DOHH2 (cell line): ENCODE data around the gene SCLY.

Experiments
- H3F3A ChIP-seq: fragments of 200-600 bp; sonication (generic), shearing (Covaris generic); 2 replicates; pipeline ENCODE4 v1.6.0; 2016; ENCODE audit warnings: antibody characterized with exemption, mild to moderate bottlenecking; ENCODE audit not compliant: control insufficient read depth, insufficient read depth
- H3K27ac ChIP-seq: fragments of 200-600 bp; sonication (generic); 2 replicates; pipeline ENCODE4 v1.5.1; 2014; ENCODE audit warnings: low read depth, mild to moderate bottlenecking, low read length, moderate library complexity
- H3K27me3 ChIP-seq: fragments of 200-600 bp; sonication (generic); 2 replicates; pipeline ENCODE4 v1.6.1; 2014; ENCODE audit warnings: mild to moderate bottlenecking, low read length, mixed read lengths; ENCODE audit not compliant: control insufficient read depth
- H3K36me3 ChIP-seq: fragments of 200-600 bp; sonication (generic); 2 replicates; pipeline ENCODE4 v1.6.1; 2014; ENCODE audit warnings: mild to moderate bottlenecking, low read length, moderate library complexity, mixed read lengths; ENCODE audit not compliant: control insufficient read depth
- H3K4me1 ChIP-seq: fragments of 200-600 bp; sonication (generic); 2 replicates; pipeline ENCODE4 v1.6.1; 2014; ENCODE audit warnings: mild to moderate bottlenecking, low read length, mixed read lengths; ENCODE audit not compliant: control insufficient read depth
- H3K4me2 ChIP-seq: fragments of 200-600 bp; sonication (generic); 2 replicates; pipeline ENCODE4 v1.6.0; 2014; ENCODE audit warnings: mild to moderate bottlenecking, low read length, moderate library complexity
- H3K4me3 ChIP-seq: fragments of 200-600 bp; sonication (generic); 2 replicates; pipeline ENCODE4 v1.5.1; 2014; ENCODE audit warnings: mild to moderate bottlenecking, low read length, mixed read lengths
- H3K79me2 ChIP-seq: fragments of 200-600 bp; sonication (generic); 2 replicates; pipeline ENCODE4 v1.6.1; 2014; ENCODE audit warnings: mild to moderate bottlenecking, low read length, mixed read lengths; ENCODE audit not compliant: control insufficient read depth
- H3K9me2 ChIP-seq: fragments of 200-600 bp; sonication (generic); replicated peaks from 2 replicates; pipeline ENCODE4 v1.6.1; 2014; ENCODE audit warnings: mild to moderate bottlenecking, low read length, mixed read lengths; ENCODE audit not compliant: control insufficient read depth
- H3K9me3 ChIP-seq: fragments of 200-600 bp; sonication (generic); 2 replicates; pipeline ENCODE4 v1.6.1; 2014; ENCODE audit warnings: antibody characterized with exemption, low read length, mixed read lengths; ENCODE audit not compliant: control insufficient read depth, insufficient read depth
- H4K20me1 ChIP-seq: fragments of 200-600 bp; sonication (generic); 2 replicates; pipeline ENCODE4 v1.6.0; 2014; ENCODE audit warnings: low read depth, mild to moderate bottlenecking, antibody characterized with exemption, low read length, moderate library complexity; ENCODE audit not compliant: control insufficient read depth, insufficient read depth
- EZH2phosphoT487 ChIP-seq: fragments of 200-600 bp; sonication (generic); IDR thresholded peaks from 2 replicates; pipeline ENCODE4 v1.6.1; 2017; ENCODE audit warnings: borderline replicate concordance, mild to moderate bottlenecking, antibody characterized with exemption, low read length, moderate library complexity, mixed read lengths
- TF ChIP-seq, protein P1 (sequence below): fragments of 200-600 bp; sonication (generic); IDR thresholded peaks from one replicate; pipeline ENCODE4 v1.5.1; 2014; ENCODE audit warnings: antibody characterized with exemption, mild to moderate bottlenecking, low read depth, low read length; ENCODE audit not compliant: poor library complexity, severe bottlenecking

The SCLY gene

DNA sequence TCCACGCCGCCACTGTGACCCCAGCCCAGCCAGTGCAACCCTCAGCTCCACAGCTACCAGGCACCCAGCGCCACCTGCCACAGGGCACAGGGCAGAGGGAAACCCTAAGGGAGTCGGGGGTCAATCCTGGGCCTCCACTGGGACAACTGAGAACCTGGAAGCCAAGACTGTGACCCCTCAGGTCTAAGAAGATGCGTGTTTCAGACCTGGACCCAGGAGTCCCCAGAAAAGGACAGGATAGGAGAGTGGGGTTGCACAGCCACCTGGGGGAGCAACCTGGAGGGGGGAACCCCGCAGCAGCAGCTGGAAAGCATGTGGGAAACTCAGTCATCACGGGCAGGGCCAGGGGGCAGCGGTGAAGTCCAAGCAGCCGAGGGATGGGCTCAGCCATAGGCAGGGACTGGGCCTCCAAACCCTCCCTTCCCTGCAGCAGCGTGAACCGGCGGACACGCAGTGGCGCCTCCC lies 43.5 kb downstream of the SCLY start:
- Histone ChIP-seq H3K4me2 (no peak overlapping the region), H3K36me3 (no peaks in the 10 kb centered on the region), H4K20me1 (no peaks in the 10 kb centered on the region), H3K4me1 (peaks cover 47% of the 10 kb centered on the region), H3K79me2 (no peaks in the 10 kb centered on the region), H3K9me2 (no peaks in the 10 kb centered on the region), H3K27ac (no peak overlapping the region), H3K9me3 (no peaks in the 10 kb centered on the region), H3K4me3 (no peak overlapping the region), H3K27me3 (no peaks in the 10 kb centered on the region), H3F3A (peaks cover 11% of the 10 kb centered on the region)
- TF ChIP-seq, protein P1, sequence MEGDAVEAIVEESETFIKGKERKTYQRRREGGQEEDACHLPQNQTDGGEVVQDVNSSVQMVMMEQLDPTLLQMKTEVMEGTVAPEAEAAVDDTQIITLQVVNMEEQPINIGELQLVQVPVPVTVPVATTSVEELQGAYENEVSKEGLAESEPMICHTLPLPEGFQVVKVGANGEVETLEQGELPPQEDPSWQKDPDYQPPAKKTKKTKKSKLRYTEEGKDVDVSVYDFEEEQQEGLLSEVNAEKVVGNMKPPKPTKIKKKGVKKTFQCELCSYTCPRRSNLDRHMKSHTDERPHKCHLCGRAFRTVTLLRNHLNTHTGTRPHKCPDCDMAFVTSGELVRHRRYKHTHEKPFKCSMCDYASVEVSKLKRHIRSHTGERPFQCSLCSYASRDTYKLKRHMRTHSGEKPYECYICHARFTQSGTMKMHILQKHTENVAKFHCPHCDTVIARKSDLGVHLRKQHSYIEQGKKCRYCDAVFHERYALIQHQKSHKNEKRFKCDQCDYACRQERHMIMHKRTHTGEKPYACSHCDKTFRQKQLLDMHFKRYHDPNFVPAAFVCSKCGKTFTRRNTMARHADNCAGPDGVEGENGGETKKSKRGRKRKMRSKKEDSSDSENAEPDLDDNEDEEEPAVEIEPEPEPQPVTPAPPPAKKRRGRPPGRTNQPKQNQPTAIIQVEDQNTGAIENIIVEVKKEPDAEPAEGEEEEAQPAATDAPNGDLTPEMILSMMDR: no peak
- TF ChIP-seq EZH2phosphoT487: no peak

DNA sequence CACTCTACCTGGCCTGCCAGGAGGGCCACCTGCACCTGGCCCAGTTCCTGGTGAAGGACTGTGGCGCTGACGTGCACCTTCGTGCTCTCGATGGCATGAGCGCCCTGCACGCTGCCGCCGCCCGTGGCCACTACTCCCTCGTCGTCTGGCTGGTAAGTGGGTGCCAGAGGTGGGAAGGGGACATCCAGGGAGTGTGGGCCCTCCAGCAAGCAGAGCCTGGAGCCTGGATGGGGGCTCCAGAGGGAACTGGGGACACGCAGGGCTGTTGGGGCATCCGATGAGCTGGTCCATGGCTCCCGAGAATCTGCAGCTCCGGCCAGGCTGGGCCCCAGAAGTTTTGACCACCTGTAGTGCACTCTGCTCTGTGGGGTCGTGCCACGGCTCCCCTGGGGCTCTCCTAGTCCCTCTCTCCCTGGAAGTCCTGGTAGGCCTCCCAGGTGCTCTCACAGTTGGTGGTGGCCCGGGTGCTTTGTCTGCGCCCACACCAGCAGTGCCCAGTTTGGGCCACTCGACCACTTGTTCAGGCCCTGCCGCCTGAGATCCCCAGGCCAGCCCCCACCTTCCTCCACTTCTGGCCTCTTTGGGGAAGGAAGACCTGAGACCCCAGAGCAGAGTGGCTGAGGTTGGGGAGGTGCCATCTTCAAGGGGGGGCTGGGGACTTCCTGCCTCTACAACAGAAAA lies 44.0 kb downstream of the SCLY start:
- H3K27ac ChIP-seq: no peak overlapping the region
- H3K4me1 ChIP-seq: peaks cover 47% of the 10 kb centered on the region
- no peak overlapping the region for H3K4me2 ChIP-seq
- H3K9me3 ChIP-seq: no peaks in the 10 kb centered on the region
- H3K79me2 ChIP-seq: no peaks in the 10 kb centered on the region
- no peaks in the 10 kb centered on the region for H3K27me3 ChIP-seq
- peaks cover 14% of the 10 kb centered on the region for H3F3A ChIP-seq
- no peaks in the 10 kb centered on the region for H3K36me3 ChIP-seq
- no peaks in the 10 kb centered on the region for H4K20me1 ChIP-seq
- no peak overlapping the region for H3K4me3 ChIP-seq
- TF ChIP-seq EZH2phosphoT487: no peak
- TF ChIP-seq, protein P1: no peak
- no peaks in the 10 kb centered on the region for H3K9me2 ChIP-seq

DNA sequence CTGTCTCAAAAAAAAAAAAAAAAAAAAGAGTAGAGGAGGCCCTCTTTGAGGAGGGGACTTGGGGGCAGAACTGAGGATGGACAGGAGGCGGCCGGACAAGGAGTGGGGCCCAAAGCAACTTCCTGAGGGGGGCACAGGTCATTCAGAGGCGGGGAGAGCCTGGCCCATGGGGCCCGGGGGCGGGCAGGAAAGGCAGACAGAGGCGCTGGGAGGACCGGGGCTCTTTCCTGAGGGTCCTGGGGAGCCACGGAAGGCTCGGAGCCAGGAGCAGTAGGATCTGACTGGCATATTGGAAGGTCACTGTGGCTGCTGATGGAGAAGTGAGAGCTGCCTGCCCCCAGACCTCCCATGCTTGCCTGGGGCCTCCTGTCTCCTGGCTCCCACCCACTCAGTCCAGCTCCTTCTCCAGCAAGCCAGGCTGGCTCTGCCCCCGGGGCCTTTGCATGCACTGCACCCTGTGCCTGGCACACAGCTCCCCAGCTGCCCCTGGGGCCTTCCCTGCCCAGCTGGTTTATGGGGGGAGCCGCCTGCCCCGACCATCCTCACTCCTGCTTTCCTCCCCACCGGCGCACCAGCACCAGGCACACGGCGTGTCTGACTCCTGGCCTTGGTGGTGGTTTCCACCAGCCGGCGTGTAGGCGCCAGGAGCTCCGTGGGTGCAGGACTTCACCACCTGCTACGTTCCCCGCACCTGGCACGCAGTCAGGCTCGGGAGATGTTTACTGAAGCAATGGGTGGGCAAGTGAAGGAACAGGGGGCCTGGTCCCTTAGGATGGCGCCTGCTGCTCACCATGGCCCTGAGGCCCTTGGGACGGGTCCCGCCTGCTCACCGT lies 44.9 kb downstream of the SCLY start:
- H4K20me1 ChIP-seq: no peaks in the 10 kb centered on the region
- TF ChIP-seq, protein P1: no peak
- no peak overlapping the region for H3K4me3 ChIP-seq
- no peak overlapping the region for H3K4me2 ChIP-seq
- H3K27me3 ChIP-seq: no peaks in the 10 kb centered on the region
- peaks cover 47% of the 10 kb centered on the region for H3K4me1 ChIP-seq
- H3K36me3 ChIP-seq: no peaks in the 10 kb centered on the region
- H3K9me2 ChIP-seq: no peaks in the 10 kb centered on the region
- H3K9me3 ChIP-seq: no peaks in the 10 kb centered on the region
- H3F3A ChIP-seq: peaks cover 14% of the 10 kb centered on the region
- H3K27ac ChIP-seq: no peak overlapping the region
- no peaks in the 10 kb centered on the region for H3K79me2 ChIP-seq
